ENCODE data around the gene SMARCD3. TPM values are rescaled to one million over a fixed set of nuclear protein-coding genes. Genes with fewer than 3 reads are reported as not detected.

Gene SMARCD3
- total and polyA plus RNA-seq, 9 of the 15 experiments (the other 6 are each of a cell fraction or from before 2014, with no cell fraction given) = 0.43 to 3.6 (median 2.6) TPM

DNA sequence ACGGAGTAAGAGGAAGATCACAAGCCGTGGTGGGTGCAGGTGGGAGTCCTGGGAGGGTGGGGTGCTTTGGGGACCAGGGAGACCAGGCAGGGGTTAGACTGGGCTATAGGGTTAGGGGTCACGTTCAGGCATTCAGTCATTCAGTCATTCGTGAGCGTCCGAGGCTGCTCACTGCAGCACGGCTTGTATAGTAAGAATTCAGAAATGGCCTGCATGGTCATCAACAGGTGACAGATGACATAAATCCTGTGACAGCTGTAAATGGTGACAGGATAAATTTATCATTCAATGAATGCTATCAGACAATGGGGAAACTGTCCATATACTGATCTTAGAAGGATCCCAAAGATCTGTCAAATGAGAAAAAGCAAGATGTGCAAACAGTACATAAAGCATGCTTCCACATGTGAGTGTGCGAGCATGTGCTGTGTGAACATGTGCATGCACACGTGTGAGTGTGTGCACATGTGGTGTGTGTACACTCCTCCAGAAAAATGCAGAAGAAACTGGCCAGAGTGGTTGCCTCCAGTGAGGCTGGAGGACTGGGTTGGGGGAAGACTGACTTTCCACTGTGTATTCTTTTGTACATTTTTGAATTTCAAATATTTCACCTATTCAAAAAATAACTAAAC, 32.0 kb upstream of the SMARCD3 start:
- DNase-seq (ENCODE audit: extremely low read depth in 1 of 4, low spot score in 3 of 4) (no peak), FAIRE-seq (no peak), ATAC-seq (no peak)
- no peaks in the 10 kb centered on the region for H3K36me3 ChIP-seq (ENCODE audit: control insufficient read depth, insufficient read depth, low read length)
- peaks cover 46 to 55% of the 10 kb centered on the region in 2 experiments for H3K27me3 ChIP-seq (ENCODE audit: control insufficient read depth in 2 of 2, insufficient read depth in 2 of 2, low read length in 2 of 2)
- 2% methylated on average over 9 of the region's 9 CpGs for WGBS (ENCODE audit: insufficient coverage, low coverage, missing lambda C conversion rate)
- H3K4me1 ChIP-seq (replicated peaks in 1 of 2; ENCODE audit: control insufficient read depth in 2 of 2, insufficient read depth in 2 of 2, low read length in 2 of 2) = peaks cover 0 to 14% of the 10 kb centered on the region in 2 experiments; a peak in 3 of 5 replicates
- H3K27ac ChIP-seq (ENCODE audit: extremely low read depth, low read depth, low read length) = no peak overlapping the region
- H4K20me1 ChIP-seq (replicated peaks; ENCODE audit: control insufficient read depth, insufficient read depth, low read length) = 0 out of 2 replicates have a peak, but pooled peaks cover 2% of the 10 kb centered on the region
- no peaks in the 10 kb centered on the region for H3K79me2 ChIP-seq (ENCODE audit: control insufficient read depth, insufficient read depth, low read length)
- H3K9me3 ChIP-seq (replicated peaks; ENCODE audit: control insufficient read depth, insufficient read depth, low read depth, low read length) = 0 out of 2 replicates have a peak, but pooled peaks cover 2% of the 10 kb centered on the region
- H3K9ac ChIP-seq (ENCODE audit: insufficient read depth in 1 of 2, low read depth in 2 of 2, low read length in 2 of 2) = no peak overlapping the region
- H3K4me3 ChIP-seq = no peak overlapping the region
- ChIA-PET POLR2A (no interaction called here), CTCF (ENCODE audit: low intra/inter-chr PET ratio) (no interaction called here)
- no peaks in the 10 kb centered on the region for H3K9me1 ChIP-seq (ENCODE audit: control insufficient read depth, insufficient read depth, low read length)
- H2AFZ ChIP-seq (ENCODE audit: low read depth, low read length) = no peak overlapping the region
- intact Hi-C loops (cut with micrococcal nuclease) = no loop called here
- TF ChIP-seq, protein P1, sequence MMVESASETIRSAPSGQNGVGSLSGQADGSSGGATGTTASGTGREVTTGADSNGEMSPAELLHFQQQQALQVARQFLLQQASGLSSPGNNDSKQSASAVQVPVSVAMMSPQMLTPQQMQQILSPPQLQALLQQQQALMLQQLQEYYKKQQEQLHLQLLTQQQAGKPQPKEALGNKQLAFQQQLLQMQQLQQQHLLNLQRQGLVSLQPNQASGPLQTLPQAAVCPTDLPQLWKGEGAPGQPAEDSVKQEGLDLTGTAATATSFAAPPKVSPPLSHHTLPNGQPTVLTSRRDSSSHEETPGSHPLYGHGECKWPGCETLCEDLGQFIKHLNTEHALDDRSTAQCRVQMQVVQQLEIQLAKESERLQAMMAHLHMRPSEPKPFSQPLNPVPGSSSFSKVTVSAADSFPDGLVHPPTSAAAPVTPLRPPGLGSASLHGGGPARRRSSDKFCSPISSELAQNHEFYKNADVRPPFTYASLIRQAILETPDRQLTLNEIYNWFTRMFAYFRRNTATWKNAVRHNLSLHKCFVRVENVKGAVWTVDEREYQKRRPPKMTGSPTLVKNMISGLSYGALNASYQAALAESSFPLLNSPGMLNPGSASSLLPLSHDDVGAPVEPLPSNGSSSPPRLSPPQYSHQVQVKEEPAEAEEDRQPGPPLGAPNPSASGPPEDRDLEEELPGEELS (CRISPR knock-in tag; IDR thresholded peaks at IDR 0.05; ENCODE audit: borderline replicate concordance) = no peak
- TF ChIP-seq, protein P2, sequence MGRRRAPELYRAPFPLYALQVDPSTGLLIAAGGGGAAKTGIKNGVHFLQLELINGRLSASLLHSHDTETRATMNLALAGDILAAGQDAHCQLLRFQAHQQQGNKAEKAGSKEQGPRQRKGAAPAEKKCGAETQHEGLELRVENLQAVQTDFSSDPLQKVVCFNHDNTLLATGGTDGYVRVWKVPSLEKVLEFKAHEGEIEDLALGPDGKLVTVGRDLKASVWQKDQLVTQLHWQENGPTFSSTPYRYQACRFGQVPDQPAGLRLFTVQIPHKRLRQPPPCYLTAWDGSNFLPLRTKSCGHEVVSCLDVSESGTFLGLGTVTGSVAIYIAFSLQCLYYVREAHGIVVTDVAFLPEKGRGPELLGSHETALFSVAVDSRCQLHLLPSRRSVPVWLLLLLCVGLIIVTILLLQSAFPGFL (CRISPR knock-in tag; IDR thresholded peaks at IDR 0.05) = no peak
- TF ChIP-seq, protein P3, sequence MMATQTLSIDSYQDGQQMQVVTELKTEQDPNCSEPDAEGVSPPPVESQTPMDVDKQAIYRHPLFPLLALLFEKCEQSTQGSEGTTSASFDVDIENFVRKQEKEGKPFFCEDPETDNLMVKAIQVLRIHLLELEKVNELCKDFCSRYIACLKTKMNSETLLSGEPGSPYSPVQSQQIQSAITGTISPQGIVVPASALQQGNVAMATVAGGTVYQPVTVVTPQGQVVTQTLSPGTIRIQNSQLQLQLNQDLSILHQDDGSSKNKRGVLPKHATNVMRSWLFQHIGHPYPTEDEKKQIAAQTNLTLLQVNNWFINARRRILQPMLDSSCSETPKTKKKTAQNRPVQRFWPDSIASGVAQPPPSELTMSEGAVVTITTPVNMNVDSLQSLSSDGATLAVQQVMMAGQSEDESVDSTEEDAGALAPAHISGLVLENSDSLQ (IDR thresholded peaks at IDR 0.05) = 0 out of 2 replicates have a peak, but pooled peaks have one; percentile 9
- TF ChIP-seq MEIS2 (IDR thresholded peaks at IDR 0.05; ENCODE audit: partially characterized antibody) (peak; percentile 58), KDM1A (IDR thresholded peaks at IDR 0.05) (peak in 1 of 2 experiments; percentile 43; a peak in 1 of 4 replicates)
- no peak overlapping the region for H3K4me2 ChIP-seq (ENCODE audit: insufficient read depth, low read length)
- BruUV-seq (replicated peaks) = no TSS peak
- in situ Hi-C loops (cut with MboI) = no loop called here

Data from K562 (cell line).